GM21576 (cell line): ENCODE results near the gene FIGLA.

Experiments
- ATAC-seq: cut with Tn5 transposase; IDR thresholded peaks from one replicate; pipeline ENCODE4 v1.9.1; 2021; ENCODE audit warnings: mild to moderate bottlenecking, moderate library complexity; ENCODE audit not compliant: unreplicated experiment

The FIGLA gene

GRCh38 chr2:70776266-70776665, 14.2 kb downstream of the FIGLA start:
- ATAC-seq, result no peak

DNA sequence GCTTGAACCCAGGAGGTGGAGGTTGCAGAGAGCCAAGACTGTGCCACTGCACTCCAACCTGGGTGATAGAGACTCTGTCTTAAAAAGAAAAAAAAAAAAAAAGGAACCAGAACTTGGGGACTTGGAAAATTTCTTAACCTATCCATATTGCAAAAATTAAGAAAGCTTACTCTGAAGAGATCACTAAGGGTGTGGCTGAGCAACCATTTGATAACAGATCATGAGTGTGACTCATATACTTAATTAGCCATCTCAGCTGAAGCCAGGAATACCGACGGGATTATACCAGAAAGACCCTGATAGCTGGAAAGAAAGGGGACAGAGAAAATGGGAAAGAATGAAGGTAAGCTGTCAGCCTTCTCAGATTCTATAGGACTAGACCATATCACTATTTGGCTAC, 15.3 kb downstream of the FIGLA start:
- ATAC-seq, result no peak

GRCh38 chr2:70772486-70773155, 17.8 kb downstream of the FIGLA start:
- no peak for ATAC-seq

DNA sequence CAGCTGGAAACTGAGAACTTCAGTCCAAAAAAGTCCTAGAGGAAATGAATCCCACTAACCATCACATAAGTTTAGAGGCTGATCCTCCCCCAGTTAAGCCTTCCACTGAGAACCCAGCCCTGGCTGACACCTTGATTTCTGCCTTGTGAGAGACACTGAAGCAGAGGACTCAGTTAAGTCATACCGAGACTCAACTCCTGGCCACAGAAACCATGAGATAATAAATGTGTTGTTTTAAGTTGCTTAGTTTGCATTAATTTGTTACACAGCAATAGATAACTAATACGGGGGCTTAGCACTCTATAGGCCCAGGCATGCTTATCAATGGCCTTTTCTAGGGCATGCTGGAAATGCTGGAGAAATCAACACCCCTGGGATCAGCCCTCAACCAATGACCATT, 19.0 kb downstream of the FIGLA start:
- peak; percentile 51 for ATAC-seq

DNA sequence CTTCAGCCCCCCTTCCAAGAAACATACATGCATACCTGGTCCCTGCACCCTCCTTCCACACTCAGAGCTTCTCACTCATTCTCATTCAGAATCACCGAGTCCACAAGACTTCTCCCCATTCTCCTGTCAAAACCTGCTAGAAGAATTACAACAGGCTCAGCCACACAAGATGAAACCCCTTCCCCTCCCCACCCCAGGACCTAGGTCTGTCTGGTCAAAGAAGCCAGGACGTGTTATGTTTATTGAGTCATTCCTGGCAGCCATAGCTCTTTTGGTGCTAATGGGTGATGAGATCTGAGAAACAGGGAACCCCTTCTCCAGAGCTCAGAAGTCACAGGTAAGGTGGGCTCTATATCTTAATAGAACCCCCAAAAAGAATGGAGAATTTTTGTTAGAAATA, 21.0 kb downstream of the FIGLA start:
- ATAC-seq, result no peak

- no peak for ATAC-seq
These were observed 21.8 kb downstream of the FIGLA start for GRCh38 chr2:70768590-70769085.

DNA sequence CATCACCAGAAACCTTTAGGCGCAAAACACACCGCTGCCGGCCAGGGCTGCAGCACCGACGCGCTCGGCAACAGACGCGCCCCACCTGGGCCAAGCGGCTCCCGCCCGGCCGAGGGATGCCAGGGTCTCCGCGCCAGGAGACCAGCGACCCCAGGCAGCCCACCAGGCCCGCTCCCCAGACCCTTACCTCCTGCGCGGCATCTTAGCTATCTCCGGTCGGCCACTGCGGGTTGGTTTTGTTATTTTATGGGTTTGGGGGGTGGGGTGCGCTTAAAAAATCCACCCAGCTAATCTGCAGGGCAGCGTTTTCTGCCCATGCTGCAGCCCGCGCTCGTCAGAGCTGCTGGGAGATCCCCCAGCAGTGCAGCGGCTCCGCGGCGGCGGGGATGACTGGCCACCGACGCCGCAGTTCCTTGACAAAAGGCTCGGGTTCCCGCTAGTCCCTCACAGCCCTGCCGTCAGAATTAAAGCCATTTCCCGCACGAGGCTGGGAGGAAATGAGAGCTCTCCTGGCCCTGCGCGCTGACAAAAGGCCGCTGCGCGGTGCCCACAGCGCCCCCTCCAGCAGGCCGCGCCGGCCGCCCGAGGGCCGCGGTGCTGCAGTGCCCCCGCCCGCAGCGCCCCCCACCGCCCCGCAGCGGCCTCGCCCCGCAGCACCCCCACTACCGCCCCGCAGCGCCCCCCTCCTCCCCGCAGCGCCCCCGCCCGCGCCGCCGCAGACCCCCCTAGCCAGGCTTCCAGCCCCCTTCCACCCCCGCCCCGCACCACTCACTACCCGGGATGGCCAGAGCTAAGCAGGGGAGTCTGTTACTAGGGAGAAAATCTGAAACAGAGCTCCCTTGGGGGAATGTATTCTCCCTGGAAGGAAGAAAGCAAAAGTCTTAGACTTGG, 22.5 kb downstream of the FIGLA start, which contains the start of gene ADD2:
ADD2 (minus strand) TSS at position 502 of the 891 bp plus-strand sequence. CDS start 61,792 bp downstream, outside the sequence.
- no peak for ATAC-seq

- no peak for ATAC-seq
These were observed 23.3 kb downstream of the FIGLA start for GRCh38 chr2:70767079-70767698.

DNA sequence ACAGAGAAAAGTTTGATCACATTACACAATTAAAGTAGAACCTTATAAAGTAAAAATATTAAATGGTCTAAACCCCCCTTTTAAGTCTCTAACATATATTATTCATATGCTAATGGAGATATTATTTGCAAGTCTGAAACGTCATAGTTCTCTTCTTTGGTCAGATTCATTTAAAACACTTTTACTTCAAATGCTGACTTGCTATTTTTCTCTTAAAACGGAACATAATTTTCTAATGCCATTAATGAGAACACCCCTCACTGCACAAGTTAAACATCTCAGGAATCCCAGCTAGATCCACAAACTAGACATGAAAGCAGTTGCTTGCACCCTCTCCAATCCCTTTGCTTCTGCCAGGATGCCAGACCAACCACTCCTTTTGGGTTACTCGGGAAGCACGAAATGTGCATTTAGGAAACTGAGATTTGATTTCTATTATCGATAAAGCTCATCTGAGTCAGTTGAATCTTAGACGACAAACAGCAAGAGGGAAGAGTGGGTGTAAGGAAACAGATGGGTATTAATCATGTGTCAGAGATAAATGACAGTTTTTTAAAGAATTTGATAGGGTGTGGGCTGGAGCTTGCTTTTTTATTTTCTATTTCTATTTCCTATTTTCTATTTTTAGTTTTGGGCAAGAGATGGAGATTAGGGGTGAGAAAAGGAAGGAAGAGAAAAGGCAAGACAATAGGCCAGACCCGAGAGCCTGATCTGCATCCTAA, 23.9 kb downstream of the FIGLA start:
- ATAC-seq, result no peak

DNA sequence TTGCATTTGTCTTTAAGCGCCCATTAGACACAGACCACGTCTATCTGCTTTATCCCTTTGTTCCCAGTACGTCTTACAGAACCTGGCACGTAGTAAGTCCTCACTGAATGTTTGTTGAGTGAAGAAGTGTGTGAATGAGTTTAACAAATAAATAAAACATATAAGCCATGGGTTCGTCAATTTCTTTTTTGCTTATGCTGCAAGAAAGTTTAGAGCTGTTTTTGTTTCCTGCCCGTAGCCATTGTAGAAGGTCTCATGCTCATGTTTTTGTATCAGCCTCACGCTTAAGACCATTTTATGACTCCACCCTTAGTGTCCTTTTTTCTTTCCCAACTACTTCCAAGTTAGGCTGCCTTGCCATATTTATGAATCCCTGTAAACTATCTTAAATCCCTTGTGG, 24.9 kb downstream of the FIGLA start:
- ATAC-seq, result no peak

DNA sequence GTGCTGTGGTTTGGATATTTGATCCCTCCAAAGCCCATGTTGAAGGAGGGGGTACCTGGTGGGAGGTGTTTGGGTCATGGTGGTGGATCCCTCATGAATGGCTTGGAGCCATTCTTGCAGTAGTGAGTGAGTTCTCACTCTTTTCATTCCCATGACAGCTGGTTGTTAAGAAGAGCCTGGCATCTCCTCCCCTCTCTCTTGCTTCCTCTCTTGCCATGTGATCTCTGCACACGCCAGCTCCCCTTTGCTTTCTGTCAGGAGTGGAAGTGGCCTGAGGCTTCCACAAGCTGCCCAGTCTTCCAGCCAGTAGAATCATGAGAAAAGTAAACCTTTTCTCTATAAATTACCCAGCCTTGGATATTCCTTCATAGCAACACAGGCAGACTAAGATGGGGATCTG, 31.0 kb downstream of the FIGLA start:
- no peak for ATAC-seq

- no peak for ATAC-seq
These were observed 32.5 kb downstream of the FIGLA start for GRCh38 chr2:70757966-70758365.

GRCh38 chr2:70757360-70757759, 33.1 kb downstream of the FIGLA start:
- ATAC-seq, result no peak

DNA sequence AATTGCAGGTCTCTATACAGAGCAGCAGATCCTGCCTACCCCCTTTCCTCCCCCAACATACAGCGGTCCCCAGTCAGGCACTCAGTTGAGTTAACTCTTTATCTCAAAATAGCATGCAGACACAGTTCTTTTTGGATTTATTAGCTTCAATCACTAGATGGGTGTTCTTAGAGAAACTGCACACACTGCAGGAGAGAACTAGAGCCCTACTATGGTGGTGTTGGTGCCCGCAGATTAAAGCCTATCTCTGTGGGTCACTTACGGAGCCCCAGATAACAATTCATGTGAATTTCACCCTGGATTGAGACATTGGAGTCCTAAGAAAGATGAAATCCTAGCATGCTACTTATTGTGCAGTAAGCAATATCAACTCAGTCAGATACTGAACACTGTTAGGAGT, 34.3 kb downstream of the FIGLA start:
- no peak for ATAC-seq

DNA sequence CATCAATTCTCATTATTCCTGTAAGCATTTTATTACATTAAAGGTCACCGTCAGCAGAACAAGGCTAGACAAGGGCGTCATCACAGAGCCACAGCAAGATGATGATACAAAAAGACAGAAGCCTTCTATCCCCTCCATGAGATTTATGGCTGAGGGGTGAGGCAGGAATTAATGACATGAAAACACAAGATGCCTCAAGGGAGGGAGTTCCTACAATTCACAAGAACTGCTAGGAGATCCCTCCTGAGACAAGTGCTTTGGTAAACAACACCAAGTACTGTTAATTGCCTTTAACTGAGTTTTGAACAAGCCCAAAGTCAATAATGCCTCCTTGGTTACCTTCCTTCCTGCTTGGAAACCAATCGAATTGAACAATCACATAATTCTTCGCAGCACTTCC, 36.5 kb downstream of the FIGLA start:
- no peak for ATAC-seq

DNA sequence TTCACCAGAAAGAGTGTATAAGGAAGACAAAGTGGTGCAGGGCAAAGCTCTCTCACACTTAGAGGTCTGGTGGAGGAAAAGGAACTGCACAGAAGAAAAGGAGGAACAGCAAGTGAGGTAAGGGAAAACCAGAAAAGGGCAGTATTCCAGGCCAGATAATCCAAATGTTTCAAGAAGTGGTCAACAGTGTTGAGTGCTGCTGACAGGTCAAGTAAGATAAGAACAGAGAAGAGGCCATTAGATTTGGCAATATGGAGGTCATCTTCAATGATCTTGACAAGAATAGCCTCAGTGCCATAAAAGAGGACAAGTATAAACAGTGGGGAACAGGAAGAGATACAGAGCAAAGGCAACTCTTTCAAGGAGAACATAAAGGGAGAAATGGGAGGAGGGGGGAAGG, 37.4 kb downstream of the FIGLA start:
- ATAC-seq, result no peak

GRCh38 chr2:70752396-70752795, 38.0 kb downstream of the FIGLA start:
- no peak for ATAC-seq

GRCh38 chr2:70751881-70752280, 38.6 kb downstream of the FIGLA start:
- ATAC-seq, result no peak

DNA sequence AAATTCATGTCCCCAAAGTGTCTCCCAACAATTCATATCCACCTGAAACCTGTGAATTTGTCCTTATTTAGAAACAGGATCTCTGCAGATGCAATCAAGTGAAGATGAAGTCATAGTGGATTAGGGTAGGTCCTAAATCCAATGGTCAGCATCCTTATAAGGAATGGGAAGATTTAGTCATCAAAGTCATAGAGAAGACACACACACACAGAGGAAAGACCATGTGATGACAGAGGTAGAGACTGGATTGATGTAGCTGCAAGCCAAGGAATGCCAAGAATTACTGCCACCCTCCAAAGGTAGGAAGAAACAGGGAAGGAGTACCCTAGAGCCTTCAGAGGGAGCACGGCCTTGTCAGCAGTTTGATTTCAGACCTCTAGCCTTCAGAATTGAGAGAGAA, 40.1 kb downstream of the FIGLA start:
- no peak for ATAC-seq

DNA sequence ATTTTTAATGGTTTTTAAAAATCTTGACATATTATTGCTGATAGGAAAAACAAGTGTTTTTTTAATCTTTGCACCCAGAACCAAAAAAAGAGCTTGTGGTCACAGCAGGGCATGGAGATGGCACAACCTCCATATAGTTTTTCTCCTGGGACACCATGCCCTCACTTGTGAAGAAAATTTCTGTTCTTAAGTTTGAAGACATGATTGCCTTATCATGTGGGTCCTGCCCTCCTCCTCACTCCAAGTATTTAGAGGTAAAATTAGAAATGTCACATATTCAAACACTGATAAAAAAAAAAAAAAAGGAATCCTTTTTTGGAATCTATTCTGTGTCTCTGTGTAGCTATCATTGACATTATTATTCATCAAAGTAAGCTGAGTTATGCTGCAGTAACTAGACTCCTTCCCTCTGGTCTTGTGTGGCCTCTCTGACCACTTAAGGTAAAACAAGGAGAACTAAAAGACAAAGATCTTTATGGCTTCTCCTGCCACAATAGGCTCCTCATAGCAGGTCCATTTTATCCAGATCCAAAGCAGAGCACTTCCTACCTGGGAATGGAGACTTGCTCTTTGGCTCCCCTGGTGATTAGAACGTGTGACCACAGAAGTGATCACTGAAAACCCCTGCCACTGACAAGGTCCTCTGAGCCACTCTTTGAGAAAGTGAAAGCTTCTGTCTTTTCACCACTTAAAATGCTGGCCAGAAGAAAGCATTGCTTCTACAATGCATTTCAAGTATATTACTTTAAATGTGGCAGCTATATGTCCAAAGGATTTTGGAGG, 42.2 kb downstream of the FIGLA start:
- no peak for ATAC-seq
